Neural progenitor cell (in vitro differentiated cells): ENCODE data around the gene SYCN. TPM values are rescaled to one million over a fixed set of nuclear protein-coding genes. Genes with fewer than 3 reads are reported as not detected.

Source experiments
- DNase-seq: peaks from one replicate; pipeline ENCODE4 v3.0.0-alpha.2; 2016; ENCODE audit warnings: low spot score
- H2AFZ ChIP-seq: fragments of 200-600 bp; sonication (generic); replicated peaks from 2 replicates; pipeline ENCODE4 v1.6.1; 2016; ENCODE audit warnings: antibody characterized with exemption
- H3F3A ChIP-seq: fragments of 200-600 bp; sonication (generic); 2 replicates; pipeline ENCODE4 v1.6.1; 2016; ENCODE audit warnings: antibody characterized with exemption, low read depth
- H3K27ac ChIP-seq: fragments of 200-600 bp; sonication (generic); 2 replicates; pipeline ENCODE4 v1.5.1; 2016; ENCODE audit warnings: mild to moderate bottlenecking
- H3K27me3 ChIP-seq: fragments of 200-600 bp; sonication (generic); 2 replicates; pipeline ENCODE4 v1.6.1; 2016; ENCODE audit warnings: mild to moderate bottlenecking, moderate library complexity
- H3K36me3 ChIP-seq: fragments of 200-600 bp; sonication (generic); 2 replicates; pipeline ENCODE4 v1.5.1; 2016
- H3K4me1 ChIP-seq: fragments of 200-600 bp; sonication (generic); 2 replicates; pipeline ENCODE4 v1.6.1; 2016; ENCODE audit warnings: mixed run types
- H3K4me2 ChIP-seq: fragments of 200-600 bp; sonication (generic); 2 replicates; pipeline ENCODE4 v1.6.1; 2016
- H3K4me3 ChIP-seq: fragments of 200-600 bp; sonication (generic); 2 replicates; pipeline ENCODE4 v1.5.1; 2016
- H3K79me2 ChIP-seq: fragments of 200-600 bp; sonication (generic); 2 replicates; pipeline ENCODE4 v1.6.1; 2016; ENCODE audit warnings: low read depth
- H3K9ac ChIP-seq: fragments of 200-600 bp; sonication (generic); 2 replicates; pipeline ENCODE4 v1.6.1; 2016
- H3K9me3 ChIP-seq: fragments of 200-600 bp; sonication (generic); 2 replicates; pipeline ENCODE4 v1.5.1; 2016; ENCODE audit warnings: low read depth
- H4K20me1 ChIP-seq: fragments of 200-600 bp; sonication (generic); 2 replicates; pipeline ENCODE4 v1.6.1; 2016; ENCODE audit warnings: low read depth
- H3K27ac Mint-ChIP-seq: 3 replicates; pipeline ENCODE4 v1.8.0; 2021; ENCODE audit warnings: mixed read lengths
- H3K27me3 Mint-ChIP-seq: 2 replicates; pipeline ENCODE4 v1.8.0; 2022; ENCODE audit warnings: low read depth, mild to moderate bottlenecking, inconsistent platforms, moderate library complexity, mixed read lengths; ENCODE audit not compliant: insufficient read depth
- H3K36me3 Mint-ChIP-seq: 3 replicates; pipeline ENCODE4 v1.8.0; 2021; ENCODE audit warnings: mixed read lengths
- H3K4me1 Mint-ChIP-seq: 3 replicates; pipeline ENCODE4 v1.8.0; 2021; ENCODE audit warnings: mixed read lengths
- H3K4me3 Mint-ChIP-seq: 3 replicates; pipeline ENCODE4 v1.8.0; 2021; ENCODE audit warnings: mild to moderate bottlenecking, moderate library complexity, mixed read lengths
- H3K9me3 Mint-ChIP-seq: 3 replicates; pipeline ENCODE4 v1.8.0; 2020; ENCODE audit warnings: mixed read lengths
- CTCF ChIP-seq: fragments of 200-600 bp; sonication (generic); IDR thresholded peaks from 2 replicates; pipeline ENCODE4 v1.5.1; 2017; ENCODE audit warnings: antibody characterized with exemption, mild to moderate bottlenecking
- EZH2 ChIP-seq: fragments of 200-600 bp; sonication (generic); IDR thresholded peaks from 2 replicates; pipeline ENCODE4 v1.6.1; 2017; ENCODE audit warnings: antibody characterized with exemption, mild to moderate bottlenecking, moderate library complexity
- EZH2phosphoT487 ChIP-seq: fragments of 200-600 bp; sonication (generic); IDR thresholded peaks from 2 replicates; pipeline ENCODE4 v1.6.1; 2017; ENCODE audit warnings: antibody characterized with exemption
- total RNA-seq: library from RNA; depleted of rRNA; stranded (reverse); fragments of >200 nt; gene quantifications from 2 replicates; pipeline ENCODE4 v1.2.3, GENCODE V29; 2015; ENCODE audit warnings: low replicate concordance

The SYCN gene
- total RNA-seq, 1 donor from 2014 or later, result not detected

GRCh38 chr19:39251846-39252245 lies 47.8 kb upstream of the SYCN start:
- Histone ChIP-seq H4K20me1 (no peaks in the 10 kb centered on the region), H3K27ac (no peak overlapping the region), H3K9me3 (no peaks in the 10 kb centered on the region), H3F3A (no peaks in the 10 kb centered on the region), H3K4me1 (no peaks in the 10 kb centered on the region), H3K4me2 (no peak overlapping the region), H3K79me2 (no peaks in the 10 kb centered on the region), H3K4me3 (no peak overlapping the region), H3K36me3 (no peaks in the 10 kb centered on the region), H3K27me3 (peaks cover 100% of the 10 kb centered on the region), H3K9ac (no peak overlapping the region), H2AFZ (no peak overlapping the region)
- Mint-ChIP-seq H3K27ac (no peak overlapping the region), H3K9me3 (no peaks in the 10 kb centered on the region), H3K4me3 (no peak overlapping the region), H3K4me1 (peaks cover 2% of the 10 kb centered on the region), H3K36me3 (no peaks in the 10 kb centered on the region), H3K27me3 (peaks cover 31% of the 10 kb centered on the region)
- no peak for DNase-seq
- TF ChIP-seq EZH2 (no peak), EZH2phosphoT487 (no peak), CTCF (no peak)

GRCh38 chr19:39251081-39251480 lies 47.0 kb upstream of the SYCN start:
- H3K4me1 Mint-ChIP-seq, result peaks cover 2% of the 10 kb centered on the region
- no peaks in the 10 kb centered on the region for H3K9me3 Mint-ChIP-seq
- no peak for DNase-seq
- Histone ChIP-seq H3K79me2 (no peaks in the 10 kb centered on the region), H2AFZ (no peak overlapping the region), H3K27ac (no peak overlapping the region), H3F3A (no peaks in the 10 kb centered on the region), H3K9ac (no peak overlapping the region), H3K36me3 (no peaks in the 10 kb centered on the region), H3K9me3 (no peaks in the 10 kb centered on the region), H4K20me1 (no peaks in the 10 kb centered on the region), H3K4me1 (no peaks in the 10 kb centered on the region), H3K4me3 (no peak overlapping the region), H3K27me3 (peaks cover 96% of the 10 kb centered on the region), H3K4me2 (no peak overlapping the region)
- H3K36me3 Mint-ChIP-seq, result no peaks in the 10 kb centered on the region
- H3K27me3 Mint-ChIP-seq, result peaks cover 30% of the 10 kb centered on the region
- no peak overlapping the region for H3K4me3 Mint-ChIP-seq
- H3K27ac Mint-ChIP-seq, result no peak overlapping the region
- TF ChIP-seq CTCF, result no peak
- no peak for TF ChIP-seq EZH2phosphoT487
- no peak for TF ChIP-seq EZH2

GRCh38 chr19:39248806-39249205 lies 44.7 kb upstream of the SYCN start, which contains the start of gene IFNL4:
TSS of gene IFNL4 (minus strand) at chr19:39248856.
- H3K4me1 Mint-ChIP-seq, result peaks cover 2% of the 10 kb centered on the region
- Histone ChIP-seq H3K27me3 (peaks cover 82% of the 10 kb centered on the region), H3K79me2 (no peaks in the 10 kb centered on the region), H3K36me3 (no peaks in the 10 kb centered on the region), H3K4me2 (peak within 1 kb of the TSS; percentile 62), H3K9me3 (no peaks in the 10 kb centered on the region), H3F3A (no peaks in the 10 kb centered on the region), H3K27ac (no peak within 1 kb of the TSS), H4K20me1 (no peaks in the 10 kb centered on the region), H3K9ac (no peak within 1 kb of the TSS), H3K4me3 (peak within 1 kb of the TSS; percentile 27), H2AFZ (peak within 1 kb of the TSS; percentile 89), H3K4me1 (no peaks in the 10 kb centered on the region)
- H3K4me3 Mint-ChIP-seq, result peak within 1 kb of the TSS; percentile 67
- H3K27ac Mint-ChIP-seq, result no peak within 1 kb of the TSS
- H3K27me3 Mint-ChIP-seq, result peaks cover 31% of the 10 kb centered on the region
- DNase-seq, result no peak
- TF ChIP-seq EZH2 (no peak), EZH2phosphoT487 (no peak), CTCF (no peak)
- no peaks in the 10 kb centered on the region for H3K9me3 Mint-ChIP-seq
- H3K36me3 Mint-ChIP-seq, result no peaks in the 10 kb centered on the region
